ENCODE measurements around the gene TRIL.

The TRIL gene

DNA sequence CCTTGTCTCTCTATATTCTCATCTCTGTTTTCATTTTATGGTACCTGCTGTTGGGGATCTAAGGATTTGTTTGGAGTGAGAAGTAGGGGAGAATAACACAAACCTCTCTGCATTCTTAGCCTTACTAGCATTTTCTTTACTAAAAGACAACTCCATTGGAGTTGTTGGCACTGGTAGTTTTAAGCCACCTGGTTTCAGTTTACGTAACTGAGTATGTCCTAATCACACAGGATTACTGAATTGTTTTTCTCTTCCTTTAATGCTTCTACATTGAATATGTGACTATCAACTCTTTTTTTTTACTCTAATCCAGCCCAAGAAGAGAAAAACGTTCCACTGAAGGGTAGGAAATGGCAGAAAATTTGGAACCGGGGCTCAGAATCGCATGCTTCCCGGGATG lies 30.0 kb upstream of the TRIL start:
- no peaks in the 10 kb centered on the region for H3K9me3 ChIP-seq (ENCODE audit: control insufficient read depth, insufficient read depth, low read depth, low read length)
- no peak overlapping the region for H3K27ac ChIP-seq (ENCODE audit: extremely low read depth, low read depth, low read length)
- no peaks in the 10 kb centered on the region; the same call in 1 of the 2 replicates for H3K4me1 ChIP-seq (ENCODE audit: control insufficient read depth, insufficient read depth, low read length)
- no peaks in the 10 kb centered on the region for H3K36me3 ChIP-seq (ENCODE audit: control insufficient read depth in 2 of 2, insufficient read depth in 1 of 2, low read length in 2 of 2)
- no peak for TF ChIP-seq ZNF24 (tag by site-specific recombination; IDR thresholded peaks at IDR 0.05)
- no peak for TF ChIP-seq ZXDB (tag by site-specific recombination; IDR thresholded peaks at IDR 0.05)
- no peak for TF ChIP-seq ZNF777 (tag by site-specific recombination; IDR thresholded peaks at IDR 0.05; ENCODE audit: borderline replicate concordance)
- no peak for TF ChIP-seq ZNF785 (tag by site-specific recombination; IDR thresholded peaks at IDR 0.05)
- H3K4me3 ChIP-seq (ENCODE audit: low read depth, low read length): no peak overlapping the region
- POLR2A ChIA-PET: no interaction called here
- CTCF ChIA-PET: no interaction called here

DNA sequence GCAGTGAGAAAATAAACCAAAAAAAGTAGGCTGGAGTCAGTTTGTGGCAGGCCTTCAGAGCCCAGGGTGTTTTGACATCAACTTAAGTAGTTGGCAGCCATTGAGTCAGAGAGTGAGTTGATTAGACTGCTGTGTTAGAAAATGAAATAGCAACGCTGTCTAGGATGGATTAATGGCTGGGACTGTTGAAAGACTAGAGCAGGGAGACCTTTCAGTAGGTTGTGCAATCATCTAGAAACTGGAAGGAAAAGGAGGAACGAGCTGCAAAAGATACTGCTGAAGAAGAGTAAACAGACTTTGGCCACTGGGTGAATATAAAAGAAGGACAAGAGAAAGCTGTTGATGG lies 28.6 kb upstream of the TRIL start:
- H3K9me3 ChIP-seq (ENCODE audit: control insufficient read depth, insufficient read depth, low read depth, low read length): no peaks in the 10 kb centered on the region
- ChIA-PET POLR2A (no interaction called here), CTCF (no interaction called here)
- H3K36me3 ChIP-seq (ENCODE audit: control insufficient read depth in 2 of 2, insufficient read depth in 1 of 2, low read length in 2 of 2): no peaks in the 10 kb centered on the region
- no peak overlapping the region for H3K27ac ChIP-seq (ENCODE audit: extremely low read depth, low read depth, low read length)
- H3K4me3 ChIP-seq (ENCODE audit: low read depth, low read length): no peak overlapping the region
- TF ChIP-seq GLIS2 (tag by site-specific recombination; IDR thresholded peaks at IDR 0.05) (no peak), ZNF341 (tag by site-specific recombination; IDR thresholded peaks at IDR 0.05; ENCODE audit: low read depth) (no peak), ZNF621 (tag by site-specific recombination; IDR thresholded peaks at IDR 0.05) (no peak), SP2 (tag by site-specific recombination; IDR thresholded peaks at IDR 0.05) (no peak), FEZF1 (tag by site-specific recombination; IDR thresholded peaks at IDR 0.05) (no peak), OSR2 (tag by site-specific recombination; IDR thresholded peaks at IDR 0.05) (no peak), ZNF202 (tag by site-specific recombination; IDR thresholded peaks at IDR 0.05; ENCODE audit: borderline replicate concordance) (no peak), ZNF670 (tag by site-specific recombination; IDR thresholded peaks at IDR 0.05; ENCODE audit: low read depth) (no peak), ZFP3 (tag by site-specific recombination; IDR thresholded peaks at IDR 0.05; ENCODE audit: low read depth) (no peak), ZNF133 (tag by site-specific recombination; IDR thresholded peaks at IDR 0.05) (no peak), ZIC2 (tag by site-specific recombination; IDR thresholded peaks at IDR 0.05) (no peak)
- TF ChIP-seq, protein P1, sequence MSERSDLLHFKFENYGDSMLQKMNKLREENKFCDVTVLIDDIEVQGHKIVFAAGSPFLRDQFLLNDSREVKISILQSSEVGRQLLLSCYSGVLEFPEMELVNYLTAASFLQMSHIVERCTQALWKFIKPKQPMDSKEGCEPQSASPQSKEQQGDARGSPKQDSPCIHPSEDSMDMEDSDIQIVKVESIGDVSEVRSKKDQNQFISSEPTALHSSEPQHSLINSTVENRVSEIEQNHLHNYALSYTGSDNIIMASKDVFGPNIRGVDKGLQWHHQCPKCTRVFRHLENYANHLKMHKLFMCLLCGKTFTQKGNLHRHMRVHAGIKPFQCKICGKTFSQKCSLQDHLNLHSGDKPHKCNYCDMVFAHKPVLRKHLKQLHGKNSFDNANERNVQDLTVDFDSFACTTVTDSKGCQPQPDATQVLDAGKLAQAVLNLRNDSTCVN (tag by site-specific recombination; optimal IDR thresholded peaks at IDR 0.05): no peak
- TF ChIP-seq, protein P2, sequence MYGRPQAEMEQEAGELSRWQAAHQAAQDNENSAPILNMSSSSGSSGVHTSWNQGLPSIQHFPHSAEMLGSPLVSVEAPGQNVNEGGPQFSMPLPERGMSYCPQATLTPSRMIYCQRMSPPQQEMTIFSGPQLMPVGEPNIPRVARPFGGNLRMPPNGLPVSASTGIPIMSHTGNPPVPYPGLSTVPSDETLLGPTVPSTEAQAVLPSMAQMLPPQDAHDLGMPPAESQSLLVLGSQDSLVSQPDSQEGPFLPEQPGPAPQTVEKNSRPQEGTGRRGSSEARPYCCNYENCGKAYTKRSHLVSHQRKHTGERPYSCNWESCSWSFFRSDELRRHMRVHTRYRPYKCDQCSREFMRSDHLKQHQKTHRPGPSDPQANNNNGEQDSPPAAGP (tag by site-specific recombination; IDR thresholded peaks at IDR 0.05): no peak
- TF ChIP-seq, protein P3, sequence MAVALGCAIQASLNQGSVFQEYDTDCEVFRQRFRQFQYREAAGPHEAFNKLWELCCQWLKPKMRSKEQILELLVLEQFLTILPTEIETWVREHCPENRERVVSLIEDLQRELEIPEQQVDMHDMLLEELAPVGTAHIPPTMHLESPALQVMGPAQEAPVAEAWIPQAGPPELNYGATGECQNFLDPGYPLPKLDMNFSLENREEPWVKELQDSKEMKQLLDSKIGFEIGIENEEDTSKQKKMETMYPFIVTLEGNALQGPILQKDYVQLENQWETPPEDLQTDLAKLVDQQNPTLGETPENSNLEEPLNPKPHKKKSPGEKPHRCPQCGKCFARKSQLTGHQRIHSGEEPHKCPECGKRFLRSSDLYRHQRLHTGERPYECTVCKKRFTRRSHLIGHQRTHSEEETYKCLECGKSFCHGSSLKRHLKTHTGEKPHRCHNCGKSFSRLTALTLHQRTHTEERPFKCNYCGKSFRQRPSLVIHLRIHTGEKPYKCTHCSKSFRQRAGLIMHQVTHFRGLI (tag by site-specific recombination; IDR thresholded peaks at IDR 0.05): no peak
- TF ChIP-seq, protein P4, sequence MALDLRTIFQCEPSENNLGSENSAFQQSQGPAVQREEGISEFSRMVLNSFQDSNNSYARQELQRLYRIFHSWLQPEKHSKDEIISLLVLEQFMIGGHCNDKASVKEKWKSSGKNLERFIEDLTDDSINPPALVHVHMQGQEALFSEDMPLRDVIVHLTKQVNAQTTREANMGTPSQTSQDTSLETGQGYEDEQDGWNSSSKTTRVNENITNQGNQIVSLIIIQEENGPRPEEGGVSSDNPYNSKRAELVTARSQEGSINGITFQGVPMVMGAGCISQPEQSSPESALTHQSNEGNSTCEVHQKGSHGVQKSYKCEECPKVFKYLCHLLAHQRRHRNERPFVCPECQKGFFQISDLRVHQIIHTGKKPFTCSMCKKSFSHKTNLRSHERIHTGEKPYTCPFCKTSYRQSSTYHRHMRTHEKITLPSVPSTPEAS (tag by site-specific recombination; IDR thresholded peaks at IDR 0.05): no peak
- TF ChIP-seq, protein P5, sequence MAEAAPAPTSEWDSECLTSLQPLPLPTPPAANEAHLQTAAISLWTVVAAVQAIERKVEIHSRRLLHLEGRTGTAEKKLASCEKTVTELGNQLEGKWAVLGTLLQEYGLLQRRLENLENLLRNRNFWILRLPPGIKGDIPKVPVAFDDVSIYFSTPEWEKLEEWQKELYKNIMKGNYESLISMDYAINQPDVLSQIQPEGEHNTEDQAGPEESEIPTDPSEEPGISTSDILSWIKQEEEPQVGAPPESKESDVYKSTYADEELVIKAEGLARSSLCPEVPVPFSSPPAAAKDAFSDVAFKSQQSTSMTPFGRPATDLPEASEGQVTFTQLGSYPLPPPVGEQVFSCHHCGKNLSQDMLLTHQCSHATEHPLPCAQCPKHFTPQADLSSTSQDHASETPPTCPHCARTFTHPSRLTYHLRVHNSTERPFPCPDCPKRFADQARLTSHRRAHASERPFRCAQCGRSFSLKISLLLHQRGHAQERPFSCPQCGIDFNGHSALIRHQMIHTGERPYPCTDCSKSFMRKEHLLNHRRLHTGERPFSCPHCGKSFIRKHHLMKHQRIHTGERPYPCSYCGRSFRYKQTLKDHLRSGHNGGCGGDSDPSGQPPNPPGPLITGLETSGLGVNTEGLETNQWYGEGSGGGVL (tag by site-specific recombination; IDR thresholded peaks at IDR 0.05): no peak
- no peaks in the 10 kb centered on the region; the same call in 1 of the 2 replicates for H3K4me1 ChIP-seq (ENCODE audit: control insufficient read depth, insufficient read depth, low read length)

Measured in HEK293 (cell line).